HEK293 (cell line): ENCODE data around the gene INSL3.

Source experiments
- BCL11A ChIP-seq: fragments of 450-650 bp; formaldehyde crosslinking; IDR thresholded peaks from 2 replicates; pipeline ENCODE4 v1.5.1; 2016; ENCODE audit warnings: low read depth, missing biosample characterization, missing genetic modification characterization
- GFI1B ChIP-seq: fragments of 450-650 bp; formaldehyde crosslinking; IDR thresholded peaks from 2 replicates; pipeline ENCODE4 v1.5.1; 2016; ENCODE audit warnings: missing biosample characterization, missing genetic modification characterization
- HOXA7 ChIP-seq: sonication (generic); formaldehyde crosslinking; IDR thresholded peaks from 2 replicates; pipeline ENCODE4 v1.8.1; 2022; ENCODE audit warnings: missing genetic modification reagents, borderline replicate concordance
- MZF1 ChIP-seq: fragments of 450-650 bp; formaldehyde crosslinking; IDR thresholded peaks from 2 replicates; pipeline ENCODE4 v1.5.1; 2017; ENCODE audit warnings: missing biosample characterization, missing genetic modification characterization, borderline replicate concordance
- ZFP3 ChIP-seq: fragments of 450-650 bp; formaldehyde crosslinking; IDR thresholded peaks from 2 replicates; pipeline ENCODE4 v1.5.1; 2016; ENCODE audit warnings: low read depth, missing biosample characterization, missing genetic modification characterization
- ZFP41 ChIP-seq: fragments of 450-650 bp; formaldehyde crosslinking; IDR thresholded peaks from 2 replicates; pipeline ENCODE4 v1.5.1; 2016; ENCODE audit warnings: missing biosample characterization, missing genetic modification characterization, borderline replicate concordance
- ZNF274 ChIP-seq, 2 experiments: fragments of 200-500 bp in 1 of 2; fragments of 450-650 bp in 1 of 2; sonication (Bioruptor generic) in 1 of 2; formaldehyde crosslinking in 1 of 2; IDR thresholded peaks; 2 replicates each; pipeline versions ENCODE4 v1.5.1 to v1.6.1; 2014 to 2016; ENCODE audit warnings: borderline replicate concordance in 1 of 2, inconsistent platforms in 1 of 2, low read length in 1 of 2, missing biosample characterization in 1 of 2, missing genetic modification characterization in 1 of 2
- ZNF350 ChIP-seq: fragments of 450-650 bp; formaldehyde crosslinking; IDR thresholded peaks from 2 replicates; pipeline ENCODE4 v1.5.0; 2017; ENCODE audit warnings: missing biosample characterization, mild to moderate bottlenecking, missing genetic modification characterization
- ZNF501 ChIP-seq: fragments of 450-650 bp; formaldehyde crosslinking; IDR thresholded peaks from 2 replicates; pipeline ENCODE4 v1.5.1; 2016; ENCODE audit warnings: missing biosample characterization, missing genetic modification characterization
- TF ChIP-seq, protein P1 (sequence below): fragments of 450-650 bp; formaldehyde crosslinking; IDR thresholded peaks from 2 replicates; pipeline ENCODE4 v1.5.1; 2016; ENCODE audit warnings: missing biosample characterization, missing genetic modification characterization
- TF ChIP-seq, protein P2 (sequence below): fragments of 450-650 bp; formaldehyde crosslinking; IDR thresholded peaks from 2 replicates; pipeline ENCODE4 v1.5.1; 2016; ENCODE audit warnings: missing biosample characterization, missing genetic modification characterization
- TF ChIP-seq, protein P3 (sequence below): fragments of 450-650 bp; formaldehyde crosslinking; IDR thresholded peaks from 2 replicates; pipeline ENCODE4 v1.5.1; 2017; ENCODE audit warnings: missing biosample characterization, missing genetic modification characterization

DNA sequence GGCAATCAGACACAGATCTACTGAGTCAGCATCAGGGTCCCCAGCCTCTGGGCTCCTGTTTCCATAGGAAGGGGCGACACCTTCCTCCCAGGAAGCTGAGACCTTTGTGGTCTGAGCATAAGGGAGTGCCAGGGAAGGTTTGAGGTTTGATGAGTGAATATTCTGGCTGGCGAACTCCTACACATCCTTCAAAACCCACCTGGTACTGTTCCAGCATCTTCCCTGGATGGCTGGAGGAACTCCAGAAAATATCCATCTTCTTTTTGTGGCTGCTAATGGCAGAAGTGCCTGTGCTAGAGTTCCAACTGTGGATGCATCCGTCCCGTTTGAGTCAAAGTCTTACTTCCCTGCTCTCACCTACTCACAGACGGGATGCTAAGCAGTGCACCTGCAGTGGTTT, 9.2 kb downstream of the INSL3 start:
- TF ChIP-seq, protein P1, sequence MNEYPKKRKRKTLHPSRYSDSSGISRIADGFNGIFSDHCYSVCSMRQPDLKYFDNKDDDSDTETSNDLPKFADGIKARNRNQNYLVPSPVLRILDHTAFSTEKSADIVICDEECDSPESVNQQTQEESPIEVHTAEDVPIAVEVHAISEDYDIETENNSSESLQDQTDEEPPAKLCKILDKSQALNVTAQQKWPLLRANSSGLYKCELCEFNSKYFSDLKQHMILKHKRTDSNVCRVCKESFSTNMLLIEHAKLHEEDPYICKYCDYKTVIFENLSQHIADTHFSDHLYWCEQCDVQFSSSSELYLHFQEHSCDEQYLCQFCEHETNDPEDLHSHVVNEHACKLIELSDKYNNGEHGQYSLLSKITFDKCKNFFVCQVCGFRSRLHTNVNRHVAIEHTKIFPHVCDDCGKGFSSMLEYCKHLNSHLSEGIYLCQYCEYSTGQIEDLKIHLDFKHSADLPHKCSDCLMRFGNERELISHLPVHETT = no peak
- TF ChIP-seq, protein P2, sequence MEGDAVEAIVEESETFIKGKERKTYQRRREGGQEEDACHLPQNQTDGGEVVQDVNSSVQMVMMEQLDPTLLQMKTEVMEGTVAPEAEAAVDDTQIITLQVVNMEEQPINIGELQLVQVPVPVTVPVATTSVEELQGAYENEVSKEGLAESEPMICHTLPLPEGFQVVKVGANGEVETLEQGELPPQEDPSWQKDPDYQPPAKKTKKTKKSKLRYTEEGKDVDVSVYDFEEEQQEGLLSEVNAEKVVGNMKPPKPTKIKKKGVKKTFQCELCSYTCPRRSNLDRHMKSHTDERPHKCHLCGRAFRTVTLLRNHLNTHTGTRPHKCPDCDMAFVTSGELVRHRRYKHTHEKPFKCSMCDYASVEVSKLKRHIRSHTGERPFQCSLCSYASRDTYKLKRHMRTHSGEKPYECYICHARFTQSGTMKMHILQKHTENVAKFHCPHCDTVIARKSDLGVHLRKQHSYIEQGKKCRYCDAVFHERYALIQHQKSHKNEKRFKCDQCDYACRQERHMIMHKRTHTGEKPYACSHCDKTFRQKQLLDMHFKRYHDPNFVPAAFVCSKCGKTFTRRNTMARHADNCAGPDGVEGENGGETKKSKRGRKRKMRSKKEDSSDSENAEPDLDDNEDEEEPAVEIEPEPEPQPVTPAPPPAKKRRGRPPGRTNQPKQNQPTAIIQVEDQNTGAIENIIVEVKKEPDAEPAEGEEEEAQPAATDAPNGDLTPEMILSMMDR = no peak
- TF ChIP-seq BCL11A = no peak
- peak; percentile 94 for TF ChIP-seq ZFP3 (tag by site-specific recombination)
- no peak for TF ChIP-seq ZFP41 (tag by site-specific recombination)
- TF ChIP-seq, protein P3, sequence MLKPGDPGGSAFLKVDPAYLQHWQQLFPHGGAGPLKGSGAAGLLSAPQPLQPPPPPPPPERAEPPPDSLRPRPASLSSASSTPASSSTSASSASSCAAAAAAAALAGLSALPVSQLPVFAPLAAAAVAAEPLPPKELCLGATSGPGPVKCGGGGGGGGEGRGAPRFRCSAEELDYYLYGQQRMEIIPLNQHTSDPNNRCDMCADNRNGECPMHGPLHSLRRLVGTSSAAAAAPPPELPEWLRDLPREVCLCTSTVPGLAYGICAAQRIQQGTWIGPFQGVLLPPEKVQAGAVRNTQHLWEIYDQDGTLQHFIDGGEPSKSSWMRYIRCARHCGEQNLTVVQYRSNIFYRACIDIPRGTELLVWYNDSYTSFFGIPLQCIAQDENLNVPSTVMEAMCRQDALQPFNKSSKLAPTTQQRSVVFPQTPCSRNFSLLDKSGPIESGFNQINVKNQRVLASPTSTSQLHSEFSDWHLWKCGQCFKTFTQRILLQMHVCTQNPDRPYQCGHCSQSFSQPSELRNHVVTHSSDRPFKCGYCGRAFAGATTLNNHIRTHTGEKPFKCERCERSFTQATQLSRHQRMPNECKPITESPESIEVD (tag by site-specific recombination) = no peak
- no peak for TF ChIP-seq GFI1B
- TF ChIP-seq ZNF501 = no peak
- no peak for TF ChIP-seq HOXA7
- TF ChIP-seq ZNF350 (tag by site-specific recombination) = no peak
- TF ChIP-seq MZF1 = no peak
- no peak for TF ChIP-seq ZNF274 (IDR thresholded peaks at IDR 0.05; ENCODE audit: low read length)
- no peak for TF ChIP-seq ZNF274 (tag by site-specific recombination; IDR thresholded peaks at IDR 0.05; ENCODE audit: borderline replicate concordance)
